Activated T-helper 17 cell treated with anti-CD3 and anti-CD28 coated beads, Interleukin-2, amount 50 U/mL, for 72 hours (primary cell): ENCODE results near the gene IQGAP2. TPM values are rescaled to one million over a fixed set of nuclear protein-coding genes. Genes with fewer than 3 reads are reported as not detected.
"Not testable (repeated sequence)": the region's sequence is repeated elsewhere in the genome, so short reads cannot be mapped to it uniquely, and the experiment has no call there.

ENCODE experiments used
- ATAC-seq: fragments of 150-1000 bp; cut with Tn5 transposase; replicated peaks from 2 replicates; pipeline ENCODE4 v1.10.0; 2021; ENCODE audit warnings: mild to moderate bottlenecking, moderate library complexity
- H3K27ac Mint-ChIP-seq: one replicate; pipeline ENCODE4 v1.8.0; 2022; ENCODE audit warnings: mixed read lengths
- H3K27me3 Mint-ChIP-seq: one replicate; pipeline ENCODE4 v1.8.0; 2022; ENCODE audit warnings: mixed read lengths
- H3K36me3 Mint-ChIP-seq: one replicate; pipeline ENCODE4 v1.8.0; 2022; ENCODE audit warnings: low read depth, mild to moderate bottlenecking, mixed read lengths
- H3K4me1 Mint-ChIP-seq: one replicate; pipeline ENCODE4 v1.8.0; 2022; ENCODE audit warnings: mixed read lengths
- H3K4me3 Mint-ChIP-seq: one replicate; pipeline ENCODE4 v1.8.0; 2022; ENCODE audit warnings: mild to moderate bottlenecking, mixed read lengths
- H3K9me3 Mint-ChIP-seq: one replicate; pipeline ENCODE4 v1.8.0; 2022; ENCODE audit warnings: mixed read lengths
- total RNA-seq, 2 donors: library from RNA; stranded (reverse); gene quantifications; one replicate each; pipeline ENCODE4 v1.2.3, GENCODE V29; 2022

Gene IQGAP2, protein sequence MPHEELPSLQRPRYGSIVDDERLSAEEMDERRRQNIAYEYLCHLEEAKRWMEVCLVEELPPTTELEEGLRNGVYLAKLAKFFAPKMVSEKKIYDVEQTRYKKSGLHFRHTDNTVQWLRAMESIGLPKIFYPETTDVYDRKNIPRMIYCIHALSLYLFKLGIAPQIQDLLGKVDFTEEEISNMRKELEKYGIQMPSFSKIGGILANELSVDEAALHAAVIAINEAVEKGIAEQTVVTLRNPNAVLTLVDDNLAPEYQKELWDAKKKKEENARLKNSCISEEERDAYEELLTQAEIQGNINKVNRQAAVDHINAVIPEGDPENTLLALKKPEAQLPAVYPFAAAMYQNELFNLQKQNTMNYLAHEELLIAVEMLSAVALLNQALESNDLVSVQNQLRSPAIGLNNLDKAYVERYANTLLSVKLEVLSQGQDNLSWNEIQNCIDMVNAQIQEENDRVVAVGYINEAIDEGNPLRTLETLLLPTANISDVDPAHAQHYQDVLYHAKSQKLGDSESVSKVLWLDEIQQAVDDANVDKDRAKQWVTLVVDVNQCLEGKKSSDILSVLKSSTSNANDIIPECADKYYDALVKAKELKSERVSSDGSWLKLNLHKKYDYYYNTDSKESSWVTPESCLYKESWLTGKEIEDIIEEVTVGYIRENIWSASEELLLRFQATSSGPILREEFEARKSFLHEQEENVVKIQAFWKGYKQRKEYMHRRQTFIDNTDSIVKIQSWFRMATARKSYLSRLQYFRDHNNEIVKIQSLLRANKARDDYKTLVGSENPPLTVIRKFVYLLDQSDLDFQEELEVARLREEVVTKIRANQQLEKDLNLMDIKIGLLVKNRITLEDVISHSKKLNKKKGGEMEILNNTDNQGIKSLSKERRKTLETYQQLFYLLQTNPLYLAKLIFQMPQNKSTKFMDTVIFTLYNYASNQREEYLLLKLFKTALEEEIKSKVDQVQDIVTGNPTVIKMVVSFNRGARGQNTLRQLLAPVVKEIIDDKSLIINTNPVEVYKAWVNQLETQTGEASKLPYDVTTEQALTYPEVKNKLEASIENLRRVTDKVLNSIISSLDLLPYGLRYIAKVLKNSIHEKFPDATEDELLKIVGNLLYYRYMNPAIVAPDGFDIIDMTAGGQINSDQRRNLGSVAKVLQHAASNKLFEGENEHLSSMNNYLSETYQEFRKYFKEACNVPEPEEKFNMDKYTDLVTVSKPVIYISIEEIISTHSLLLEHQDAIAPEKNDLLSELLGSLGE (N-terminal part only)
- 10 to 100 TPM; 83.2 to 92.1 TPM for total RNA-seq

- Mint-ChIP-seq H3K4me1 (peaks cover 42% of the 10 kb centered on the region), H3K36me3 (peaks cover 34% of the 10 kb centered on the region), H3K27me3 (no peaks in the 10 kb centered on the region), H3K4me3 (peak within 1 kb of the TSS; percentile 83), H3K27ac (peak within 1 kb of the TSS; percentile 99), H3K9me3 (no peaks in the 10 kb centered on the region)
- ATAC-seq, result peak; percentile 54
Observed at GRCh38 chr5:76402886-76403765, at the start of gene IQGAP2. TSS of gene IQGAP2 (plus strand) at chr5:76403285. CDS start at chr5:76403546, 261 bp downstream.

DNA sequence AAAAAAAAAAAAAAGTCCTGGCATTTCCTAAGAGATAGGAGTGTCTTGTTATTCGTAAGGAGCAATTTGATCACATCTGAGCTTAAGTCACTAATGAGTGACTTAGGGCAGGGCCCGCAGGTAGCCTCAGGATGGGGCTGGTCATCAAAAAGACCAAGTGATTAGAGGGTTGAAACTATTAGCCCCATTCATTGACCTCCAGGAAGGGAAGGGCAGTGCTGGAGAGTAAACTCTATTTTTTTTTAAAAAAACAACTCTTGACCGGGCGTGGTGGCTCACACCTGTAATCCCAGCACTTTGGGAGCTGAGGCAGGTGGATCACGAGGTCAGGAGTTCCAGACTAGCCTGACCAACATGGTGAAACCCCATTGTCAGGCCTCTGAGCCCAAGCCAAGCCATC lies 46.2 kb upstream of the IQGAP2 start:
- Mint-ChIP-seq H3K9me3 (no peaks in the 10 kb centered on the region), H3K36me3 (no peaks in the 10 kb centered on the region), H3K27ac (no peak overlapping the region), H3K4me1 (no peaks in the 10 kb centered on the region), H3K27me3 (no peaks in the 10 kb centered on the region), H3K4me3 (no peak overlapping the region)
- no peak for ATAC-seq

DNA sequence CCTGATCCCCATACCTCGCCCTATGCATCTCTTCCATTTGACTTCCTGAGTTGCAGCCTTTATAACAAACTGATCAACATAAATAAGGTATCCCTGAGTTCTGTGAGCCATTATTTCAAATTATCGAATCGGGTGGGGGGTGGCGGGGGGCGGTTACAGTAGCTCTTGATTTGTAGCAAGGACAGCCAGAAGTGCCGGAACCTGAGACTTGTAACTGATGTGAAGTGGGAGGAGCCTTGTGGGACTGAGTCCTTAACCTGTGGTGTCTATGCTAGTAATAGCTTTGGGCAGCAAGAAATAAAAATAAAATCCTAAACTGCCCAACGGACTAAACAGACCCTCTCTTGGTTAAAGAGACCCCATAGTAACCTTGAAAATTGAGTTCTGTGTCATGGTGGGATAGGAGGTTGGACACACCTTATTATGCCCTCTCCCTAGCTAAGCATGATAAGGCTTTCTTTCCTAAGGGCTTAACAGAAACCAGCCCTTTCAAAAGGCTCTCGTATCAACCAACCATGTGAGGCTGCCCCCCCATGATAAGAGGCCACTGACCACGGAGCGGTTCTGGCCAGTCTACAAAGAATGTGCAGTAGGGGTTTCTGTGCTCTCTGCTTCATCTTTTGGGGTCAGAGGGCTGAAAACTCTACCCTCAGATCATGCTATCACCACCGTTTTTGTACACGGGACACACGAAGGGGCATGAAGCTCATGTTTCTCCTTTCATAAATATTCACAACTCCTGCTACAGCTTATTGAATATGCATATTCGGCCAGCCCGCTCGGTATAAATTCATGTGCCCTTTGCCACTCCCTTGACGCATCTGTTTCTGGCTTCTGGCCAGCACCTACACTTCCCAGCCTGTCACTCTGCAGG lies 39.5 kb upstream of the IQGAP2 start:
- Mint-ChIP-seq H3K9me3 (no peaks in the 10 kb centered on the region), H3K27ac (peak overlapping the region; percentile 31), H3K36me3 (no peaks in the 10 kb centered on the region), H3K27me3 (no peaks in the 10 kb centered on the region), H3K4me3 (no peak overlapping the region), H3K4me1 (peaks cover under 1% of the 10 kb centered on the region)
- no peak for ATAC-seq

- ATAC-seq, result no peak
- no peak overlapping the region for H3K4me3 Mint-ChIP-seq
- peaks cover 6% of the 10 kb centered on the region for H3K4me1 Mint-ChIP-seq
- no peak overlapping the region for H3K27ac Mint-ChIP-seq
- no peaks in the 10 kb centered on the region for H3K36me3 Mint-ChIP-seq
- no peaks in the 10 kb centered on the region for H3K9me3 Mint-ChIP-seq
- no peaks in the 10 kb centered on the region for H3K27me3 Mint-ChIP-seq
Observed at GRCh38 chr5:76364226-76364589, 38.9 kb upstream of the IQGAP2 start.

- no peaks in the 10 kb centered on the region for H3K36me3 Mint-ChIP-seq
- ATAC-seq, result no peak
- H3K27me3 Mint-ChIP-seq, result no peaks in the 10 kb centered on the region
- H3K27ac Mint-ChIP-seq, result no peak overlapping the region
- peaks cover 6% of the 10 kb centered on the region for H3K4me1 Mint-ChIP-seq
- no peaks in the 10 kb centered on the region for H3K9me3 Mint-ChIP-seq
- H3K4me3 Mint-ChIP-seq, result no peak overlapping the region
Observed at GRCh38 chr5:76365561-76365960, 37.5 kb upstream of the IQGAP2 start.

GRCh38 chr5:76366596-76366995 lies 36.5 kb upstream of the IQGAP2 start:
- no peaks in the 10 kb centered on the region for H3K9me3 Mint-ChIP-seq
- no peak for ATAC-seq

DNA sequence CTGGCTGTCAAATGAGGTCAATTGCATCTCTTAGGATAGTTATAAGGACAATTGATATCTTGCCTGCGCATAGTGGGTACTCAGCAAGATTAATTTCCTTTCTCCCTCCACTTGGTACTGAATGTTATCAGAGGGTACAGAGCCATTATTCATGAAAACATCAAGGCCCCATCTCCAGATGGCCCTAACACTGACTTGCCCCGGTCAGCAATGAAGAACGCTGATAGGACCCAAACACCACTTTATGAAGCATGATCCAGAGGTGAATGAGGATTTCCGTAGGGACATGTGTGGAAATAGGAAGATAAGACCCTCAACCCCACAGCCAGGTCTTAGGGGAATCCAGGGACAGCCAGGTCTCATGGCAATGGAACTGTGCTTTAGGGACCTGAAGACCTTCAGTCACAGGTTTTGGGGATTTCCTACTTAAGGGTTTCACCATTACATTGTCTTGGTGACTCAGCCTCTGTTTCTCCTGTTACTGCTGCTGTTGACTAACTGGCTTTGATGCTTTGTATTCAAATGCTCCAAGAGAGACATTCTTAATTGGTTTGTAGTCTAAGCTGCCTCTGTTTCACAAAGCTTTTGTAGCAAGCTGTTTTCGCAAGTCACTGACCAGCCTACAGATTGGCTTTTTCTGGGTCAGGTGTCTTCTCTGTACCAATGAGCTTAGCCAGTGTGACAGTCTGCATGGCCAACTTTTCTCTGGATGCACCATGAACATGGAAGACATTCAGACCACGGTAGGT lies 35.3 kb upstream of the IQGAP2 start:
- Mint-ChIP-seq H3K9me3 (no peaks in the 10 kb centered on the region), H3K27ac (peak overlapping the region; percentile 84), H3K36me3 (no peaks in the 10 kb centered on the region), H3K27me3 (no peaks in the 10 kb centered on the region), H3K4me3 (peak overlapping the region; percentile 42), H3K4me1 (peaks cover 6% of the 10 kb centered on the region)
- ATAC-seq, result peak; percentile 98

More at GRCh38 chr5:76366596-76366995, 36.5 kb upstream of the IQGAP2 start:
- Mint-ChIP-seq H3K4me1 (peaks cover 6% of the 10 kb centered on the region), H3K4me3 (no peak overlapping the region), H3K27me3 (no peaks in the 10 kb centered on the region), H3K27ac (peak overlapping the region; percentile 59), H3K36me3 (no peaks in the 10 kb centered on the region)

DNA sequence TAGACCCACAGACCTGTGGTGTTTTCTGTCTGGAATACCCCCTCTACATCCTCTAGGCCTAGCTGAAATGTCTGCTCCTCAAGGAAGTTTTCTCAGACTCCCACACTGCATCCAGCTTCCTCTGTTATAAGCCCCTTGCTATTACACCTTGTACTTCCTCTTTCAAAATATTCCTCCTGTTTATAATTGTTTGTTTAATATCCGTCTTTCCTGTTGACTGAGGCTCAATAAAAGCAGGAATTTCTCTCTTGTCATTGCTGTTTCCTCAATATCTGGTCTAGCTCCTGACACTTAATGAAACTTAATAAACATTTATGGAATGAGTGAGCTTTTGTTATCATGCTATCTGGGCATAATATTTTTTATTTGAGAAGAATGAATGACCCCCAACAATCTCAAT lies 34.1 kb upstream of the IQGAP2 start:
- Mint-ChIP-seq H3K4me3 (peak overlapping the region; percentile 42), H3K27me3 (no peaks in the 10 kb centered on the region), H3K9me3 (no peaks in the 10 kb centered on the region), H3K4me1 (peaks cover 6% of the 10 kb centered on the region), H3K36me3 (no peaks in the 10 kb centered on the region), H3K27ac (peak overlapping the region; percentile 84)
- no peak for ATAC-seq

DNA sequence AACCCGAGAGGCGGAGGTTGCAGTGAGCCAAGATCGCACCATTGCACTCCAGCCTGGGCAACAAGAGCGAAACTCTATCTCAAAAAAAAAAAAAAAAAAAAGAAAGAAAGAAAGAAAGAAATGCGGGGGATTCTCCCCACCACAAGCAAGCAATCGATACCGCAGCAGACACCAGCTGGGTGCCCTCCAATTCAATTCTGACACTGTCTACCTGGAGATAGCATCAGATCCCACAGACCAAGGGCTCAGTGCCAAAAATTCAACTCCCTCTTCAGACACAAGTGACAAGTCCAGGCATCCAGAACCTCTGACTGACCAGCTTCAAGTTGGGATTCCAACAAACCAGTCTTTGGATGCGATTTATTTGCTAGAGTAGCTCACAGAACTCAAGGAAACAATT lies 33.4 kb upstream of the IQGAP2 start:
- not testable (repeated sequence) for ATAC-seq, H3K36me3 Mint-ChIP-seq, H3K27ac Mint-ChIP-seq, H3K4me3 Mint-ChIP-seq, H3K9me3 Mint-ChIP-seq, H3K4me1 Mint-ChIP-seq, H3K27me3 Mint-ChIP-seq

GRCh38 chr5:76371960-76372322 lies 31.1 kb upstream of the IQGAP2 start:
- Mint-ChIP-seq H3K27ac (no peak overlapping the region), H3K27me3 (no peaks in the 10 kb centered on the region), H3K9me3 (no peaks in the 10 kb centered on the region), H3K4me1 (peaks cover 6% of the 10 kb centered on the region), H3K4me3 (no peak overlapping the region), H3K36me3 (no peaks in the 10 kb centered on the region)
- no peak for ATAC-seq

DNA sequence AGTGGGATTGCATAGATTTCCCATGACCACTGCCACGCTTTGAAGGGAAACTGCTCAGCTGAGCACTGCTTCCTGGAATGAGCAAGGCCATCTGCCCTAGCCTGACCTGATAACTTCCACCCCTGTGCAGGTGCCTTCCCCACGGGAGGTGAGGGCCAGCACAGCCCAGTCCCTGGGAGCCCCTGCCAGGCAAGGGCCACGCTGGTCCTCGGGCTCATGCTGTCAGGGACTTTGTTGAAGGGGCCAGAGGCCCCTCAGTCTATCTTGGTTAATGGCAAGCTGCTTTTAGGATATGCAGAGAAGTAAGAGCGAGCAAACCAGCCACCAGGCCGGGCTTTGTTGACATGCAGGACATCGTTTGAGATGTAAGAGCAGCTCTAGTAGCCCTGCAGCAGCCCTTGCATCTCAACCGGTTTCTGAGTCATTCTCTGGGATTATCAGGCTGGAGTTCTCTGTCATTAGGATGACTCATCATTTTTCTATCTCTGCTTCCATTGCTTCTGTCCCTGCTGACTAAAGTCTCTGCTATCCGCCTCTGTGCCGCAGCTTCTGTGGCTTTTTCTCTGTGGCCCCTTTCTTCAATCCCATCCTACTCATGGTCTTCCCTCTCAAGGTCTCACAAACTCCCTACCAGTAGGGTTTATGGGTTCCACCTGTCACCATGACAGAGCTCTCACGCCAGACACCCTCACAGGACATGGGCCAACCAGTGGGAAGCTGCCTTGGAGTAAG lies 30.6 kb upstream of the IQGAP2 start:
- H3K27me3 Mint-ChIP-seq, result no peaks in the 10 kb centered on the region
- no peak for ATAC-seq
- H3K27ac Mint-ChIP-seq, result peak overlapping the region; percentile 26
- no peaks in the 10 kb centered on the region for H3K9me3 Mint-ChIP-seq
- no peaks in the 10 kb centered on the region for H3K36me3 Mint-ChIP-seq
- H3K4me1 Mint-ChIP-seq, result peaks cover 6% of the 10 kb centered on the region
- H3K4me3 Mint-ChIP-seq, result no peak overlapping the region
